Gastrocnemius medialis (tissue), 4 donors: ENCODE measurements around the gene PCDH11Y.
"Not testable (repeated sequence)": the region's sequence is repeated elsewhere in the genome, so short reads cannot be mapped to it uniquely, and the experiment has no call there.

Experiments used
- CTCF ChIP-seq, 5 experiments: fragments of 450-650 bp in 3 of 5; fragments of 200-600 bp in 2 of 5; sonication (generic) in 2 of 5; IDR thresholded peaks in 4 of 5; conservative IDR thresholded peaks in 1 of 5; 1 replicate in 4 of 5; 2 replicates in 1 of 5; pipeline ENCODE4 v1.5.1; 2016 to 2019; ENCODE audit warnings: antibody characterized with exemption in 5 of 5, mild to moderate bottlenecking in 3 of 5, moderate library complexity in 3 of 5
- POLR2A ChIP-seq, 2 donors: fragments of 450-650 bp; IDR thresholded peaks; one replicate each; pipeline ENCODE4 v1.6.1; 2017; ENCODE audit warnings: antibody characterized with exemption in 2 of 2, mild to moderate bottlenecking in 2 of 2, moderate library complexity in 2 of 2

GRCh38 chrY:4994892-4995291 is 5.2 kb upstream of the PCDH11Y start:
- TF ChIP-seq CTCF (IDR thresholded peaks at IDR 0.05 in 4 of 5, conservative IDR thresholded peaks at IDR 0.05 in 1 of 5); POLR2A (IDR thresholded peaks at IDR 0.05): not testable (repeated sequence)
